Parathyroid adenoma (tissue), 2 donors: Measurements from ENCODE around the gene ZNF248.

Experiments used
- H2AFZ ChIP-seq: fragments of 300-600 bp; sonication (generic); one replicate; pipeline ENCODE4 v1.7.0; 2017; ENCODE audit warnings: antibody characterized with exemption, mild to moderate bottlenecking
- H3K27ac ChIP-seq: fragments of 300-600 bp; sonication (generic); one replicate; pipeline ENCODE4 v1.7.0; 2017
- H3K27me3 ChIP-seq: fragments of 300-600 bp; sonication (generic); one replicate; pipeline ENCODE4 v1.7.0; 2017; ENCODE audit warnings: low read length; ENCODE audit not compliant: control insufficient read depth, insufficient read depth
- H3K36me3 ChIP-seq: fragments of 300-600 bp; sonication (generic); one replicate; pipeline ENCODE4 v1.7.0; 2017; ENCODE audit warnings: low read length; ENCODE audit not compliant: control insufficient read depth, insufficient read depth
- H3K4me1 ChIP-seq: fragments of 300-600 bp; sonication (generic); one replicate; pipeline ENCODE4 v1.7.0; 2017; ENCODE audit warnings: control low read depth
- H3K4me2 ChIP-seq: fragments of 300-600 bp; sonication (generic); one replicate; pipeline ENCODE4 v1.7.0; 2017; ENCODE audit warnings: low read length
- H3K4me3 ChIP-seq: fragments of 300-600 bp; sonication (generic); one replicate; pipeline ENCODE4 v1.7.0; 2017; ENCODE audit warnings: low read depth, low read length
- H3K79me2 ChIP-seq: fragments of 300-600 bp; sonication (generic); one replicate; pipeline ENCODE4 v1.7.0; 2017; ENCODE audit warnings: control low read depth
- H3K9ac ChIP-seq: fragments of 300-600 bp; sonication (generic); one replicate; pipeline ENCODE4 v1.7.0; 2017; ENCODE audit warnings: mild to moderate bottlenecking
- H3K9me3 ChIP-seq: fragments of 300-600 bp; sonication (generic); one replicate; pipeline ENCODE4 v1.7.0; 2017; ENCODE audit warnings: low read length; ENCODE audit not compliant: control insufficient read depth
- CTCF ChIP-seq: fragments of 300-600 bp; sonication (generic); IDR thresholded peaks from one replicate; pipeline ENCODE4 v1.7.0; 2017; ENCODE audit warnings: antibody characterized with exemption, mild to moderate bottlenecking
- donor health status: primary hyperparathyroidism.

ZNF248 gene

GRCh38 chr10:37765216-37765615 lies 92.2 kb downstream of the ZNF248 start:
- Histone ChIP-seq H3K9me3 (no peaks in the 10 kb centered on the region), H3K4me2 (no peak overlapping the region), H3K4me1 (no peaks in the 10 kb centered on the region), H3K4me3 (no peak overlapping the region), H3K27ac (no peak overlapping the region), H3K79me2 (no peaks in the 10 kb centered on the region), H3K27me3 (no peaks in the 10 kb centered on the region), H3K36me3 (no peaks in the 10 kb centered on the region), H3K9ac (no peak overlapping the region), H2AFZ (no peak overlapping the region)
- TF ChIP-seq CTCF, result no peak

- H3K4me1 ChIP-seq, result no peaks in the 10 kb centered on the region
- H3K27me3 ChIP-seq, result no peaks in the 10 kb centered on the region
- TF ChIP-seq CTCF, result no peak
- H3K9ac ChIP-seq, result no peak overlapping the region
- H3K79me2 ChIP-seq, result no peaks in the 10 kb centered on the region
- H3K27ac ChIP-seq, result no peak overlapping the region
- no peak overlapping the region for H2AFZ ChIP-seq
- no peaks in the 10 kb centered on the region for H3K36me3 ChIP-seq
- H3K4me3 ChIP-seq, result no peak overlapping the region
- H3K9me3 ChIP-seq, result no peaks in the 10 kb centered on the region
- H3K4me2 ChIP-seq, result no peak overlapping the region
Observed at GRCh38 chr10:37763132-37763531, 94.3 kb downstream of the ZNF248 start.

- no peak overlapping the region for H3K4me2 ChIP-seq
- H3K9ac ChIP-seq, result no peak overlapping the region
- no peak overlapping the region for H3K27ac ChIP-seq
- H3K27me3 ChIP-seq, result no peaks in the 10 kb centered on the region
- no peak overlapping the region for H3K4me3 ChIP-seq
- no peaks in the 10 kb centered on the region for H3K4me1 ChIP-seq
- no peaks in the 10 kb centered on the region for H3K9me3 ChIP-seq
- H3K36me3 ChIP-seq, result no peaks in the 10 kb centered on the region
- no peaks in the 10 kb centered on the region for H3K79me2 ChIP-seq
- TF ChIP-seq CTCF, result no peak
- H2AFZ ChIP-seq, result no peak overlapping the region
Observed at GRCh38 chr10:37762287-37762686, 95.1 kb downstream of the ZNF248 start.

- Histone ChIP-seq H3K4me1 (no peaks in the 10 kb centered on the region), H3K9me3 (no peaks in the 10 kb centered on the region)
- no peak for TF ChIP-seq CTCF
Observed at GRCh38 chr10:37760817-37761216, 96.6 kb downstream of the ZNF248 start.

GRCh38 chr10:37758074-37758473 lies 99.3 kb downstream of the ZNF248 start:
- no peaks in the 10 kb centered on the region for H3K27me3 ChIP-seq
- no peaks in the 10 kb centered on the region for H3K9me3 ChIP-seq
- H3K9ac ChIP-seq, result no peak overlapping the region
- no peaks in the 10 kb centered on the region for H3K4me1 ChIP-seq
- H3K4me3 ChIP-seq, result no peak overlapping the region
- no peak overlapping the region for H2AFZ ChIP-seq
- H3K4me2 ChIP-seq, result no peak overlapping the region
- no peaks in the 10 kb centered on the region for H3K36me3 ChIP-seq
- no peaks in the 10 kb centered on the region for H3K79me2 ChIP-seq
- H3K27ac ChIP-seq, result no peak overlapping the region
- TF ChIP-seq CTCF, result no peak

More at GRCh38 chr10:37760817-37761216, 96.6 kb downstream of the ZNF248 start:
- Histone ChIP-seq H3K79me2 (no peaks in the 10 kb centered on the region), H3K4me2 (no peak overlapping the region), H3K9ac (no peak overlapping the region), H3K36me3 (no peaks in the 10 kb centered on the region), H2AFZ (no peak overlapping the region), H3K4me3 (no peak overlapping the region), H3K27ac (no peak overlapping the region), H3K27me3 (no peaks in the 10 kb centered on the region)
